Heart left ventricle (tissue), 13 donors: ENCODE measurements around the gene DCAF17.

ENCODE experiments used
- POLR2A ChIP-seq, 2 donors: fragments of 450-650 bp; IDR thresholded peaks; one replicate each; pipeline ENCODE4 v1.6.1; 2017; ENCODE audit warnings: antibody characterized with exemption in 2 of 2, mild to moderate bottlenecking in 2 of 2, moderate library complexity in 2 of 2
- TF ChIP-seq, protein P1 (sequence below), 12 donors: fragments of 200-600 bp; sonication (generic) in 4 of 12; IDR thresholded peaks; one replicate each; pipeline versions ENCODE4 v1.5.0 to v1.8.0; 2018 to 2022; ENCODE audit warnings: antibody characterized with exemption in 12 of 12, mild to moderate bottlenecking in 5 of 12
- donor health status: ischemic (EF 13 %, LVEDD 7.1; RV severe dilation, severe dysfunction).
- donor health status: DM: no; HTN: yes; CAD: no.
- donor health status: DM: no; HTN: no; CAD: no.
- donor health status: ischemic (EF 25% LVEDD 6.9; RV normal size, moderate dysfunction).
- donor health status: ischemic (EF 25% LVEDD 5.7; RV mildly dilated, moderate dysfunction).
- donor health status: ischemic (EF 35%, LVEDD 5.7; RV mildly dilated, moderate dysfunction).
- donor health status: nonischemic (EF 11% LVEDD 7.7; RV severe dilation, severe dysfunction).
- donor health status: DM: yes; HTN: yes; CAD: no.
- donor health status: PGD.
- donor health status: ischemic (EF 29% LVEDD 5.4; RV normal size, mild dysfunction).
- donor health status: nonischemic (EF 23%, LVEDD 6.1; RV moderate dilation, normal function).

- TF ChIP-seq, protein P1, sequence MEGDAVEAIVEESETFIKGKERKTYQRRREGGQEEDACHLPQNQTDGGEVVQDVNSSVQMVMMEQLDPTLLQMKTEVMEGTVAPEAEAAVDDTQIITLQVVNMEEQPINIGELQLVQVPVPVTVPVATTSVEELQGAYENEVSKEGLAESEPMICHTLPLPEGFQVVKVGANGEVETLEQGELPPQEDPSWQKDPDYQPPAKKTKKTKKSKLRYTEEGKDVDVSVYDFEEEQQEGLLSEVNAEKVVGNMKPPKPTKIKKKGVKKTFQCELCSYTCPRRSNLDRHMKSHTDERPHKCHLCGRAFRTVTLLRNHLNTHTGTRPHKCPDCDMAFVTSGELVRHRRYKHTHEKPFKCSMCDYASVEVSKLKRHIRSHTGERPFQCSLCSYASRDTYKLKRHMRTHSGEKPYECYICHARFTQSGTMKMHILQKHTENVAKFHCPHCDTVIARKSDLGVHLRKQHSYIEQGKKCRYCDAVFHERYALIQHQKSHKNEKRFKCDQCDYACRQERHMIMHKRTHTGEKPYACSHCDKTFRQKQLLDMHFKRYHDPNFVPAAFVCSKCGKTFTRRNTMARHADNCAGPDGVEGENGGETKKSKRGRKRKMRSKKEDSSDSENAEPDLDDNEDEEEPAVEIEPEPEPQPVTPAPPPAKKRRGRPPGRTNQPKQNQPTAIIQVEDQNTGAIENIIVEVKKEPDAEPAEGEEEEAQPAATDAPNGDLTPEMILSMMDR (IDR thresholded peaks at IDR 0.05), result no peak
- no peak for TF ChIP-seq POLR2A (IDR thresholded peaks at IDR 0.05)
These were observed 36.1 kb downstream of the DCAF17 start for GRCh38 chr2:171470129-171470528.
